Chondrocyte (in vitro differentiated cells): ENCODE results near the gene NTSR2. TPM values are rescaled to one million over a fixed set of nuclear protein-coding genes. Genes with fewer than 3 reads are reported as not detected.

Source experiments
- DNase-seq: peaks from one replicate; pipeline ENCODE4 v3.0.0; 2021; ENCODE audit warnings: mixed read lengths, low spot score
- H3K27ac Mint-ChIP-seq: one replicate; pipeline ENCODE4 v1.8.0; 2021; ENCODE audit warnings: mild to moderate bottlenecking, moderate library complexity, mixed read lengths; ENCODE audit not compliant: unreplicated experiment
- H3K27me3 Mint-ChIP-seq: 2 replicates; pipeline ENCODE4 v1.8.0; 2021; ENCODE audit warnings: low read depth, mixed read lengths
- H3K36me3 Mint-ChIP-seq: 2 replicates; pipeline ENCODE4 v1.8.0; 2021; ENCODE audit warnings: low read depth, mixed read lengths
- H3K4me1 Mint-ChIP-seq: 2 replicates; pipeline ENCODE4 v1.8.0; 2021; ENCODE audit warnings: low read depth, mild to moderate bottlenecking, mixed read lengths
- H3K4me3 Mint-ChIP-seq: one replicate; pipeline ENCODE4 v1.8.0; 2021; ENCODE audit warnings: mild to moderate bottlenecking, moderate library complexity, mixed read lengths; ENCODE audit not compliant: unreplicated experiment
- H3K9me3 Mint-ChIP-seq: 2 replicates; pipeline ENCODE4 v1.8.0; 2021; ENCODE audit warnings: low read depth, mixed read lengths
- CTCF ChIP-seq: fragments of 200-600 bp; sonication (generic); IDR thresholded peaks from 2 replicates; pipeline ENCODE4 v1.5.0; 2021; ENCODE audit warnings: antibody characterized with exemption, mild to moderate bottlenecking, moderate library complexity
- total RNA-seq: library from RNA; stranded (reverse); gene quantifications from 3 replicates; pipeline ENCODE4 v1.2.1, GENCODE V29; 2021

Gene NTSR2
- total RNA-seq, 1 donor from 2014 or later: not detected

GRCh38 chr2:11715987-11716652 lies 46.1 kb upstream of the NTSR2 start:
- peaks cover 10% of the 10 kb centered on the region for H3K4me1 Mint-ChIP-seq
- no peaks in the 10 kb centered on the region for H3K9me3 Mint-ChIP-seq
- H3K27me3 Mint-ChIP-seq: peaks cover 29% of the 10 kb centered on the region
- DNase-seq: no peak
- no peak for TF ChIP-seq CTCF
- H3K36me3 Mint-ChIP-seq: no peaks in the 10 kb centered on the region
- H3K4me3 Mint-ChIP-seq: no peak overlapping the region
- no peak overlapping the region for H3K27ac Mint-ChIP-seq

GRCh38 chr2:11713815-11714214 lies 43.8 kb upstream of the NTSR2 start:
- Mint-ChIP-seq H3K9me3 (no peaks in the 10 kb centered on the region), H3K4me3 (no peak overlapping the region), H3K36me3 (no peaks in the 10 kb centered on the region), H3K4me1 (peaks cover 24% of the 10 kb centered on the region), H3K27me3 (peaks cover 11% of the 10 kb centered on the region), H3K27ac (no peak overlapping the region)
- no peak for TF ChIP-seq CTCF
- no peak for DNase-seq

DNA sequence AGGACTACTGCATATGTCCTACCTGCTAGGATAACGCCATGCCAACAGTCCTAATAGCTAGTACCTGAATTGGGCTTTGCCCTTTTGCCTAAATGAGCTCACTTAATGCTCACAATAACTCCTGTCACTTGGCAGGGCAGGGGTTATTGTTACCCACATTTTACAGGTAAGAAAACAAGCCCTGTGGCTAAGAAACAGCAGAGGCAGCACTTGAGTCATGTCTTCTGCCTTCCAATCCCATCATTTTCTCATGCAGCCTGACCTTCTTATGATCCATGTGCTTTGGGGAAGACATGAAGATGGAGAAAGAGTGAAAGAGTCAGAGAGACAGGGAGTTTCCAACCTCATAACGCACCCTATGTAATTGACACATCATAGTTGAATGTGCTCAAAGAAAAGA lies 42.9 kb upstream of the NTSR2 start:
- no peak for DNase-seq
- Mint-ChIP-seq H3K27ac (no peak overlapping the region), H3K9me3 (no peaks in the 10 kb centered on the region), H3K36me3 (no peaks in the 10 kb centered on the region), H3K4me1 (peaks cover 24% of the 10 kb centered on the region), H3K4me3 (no peak overlapping the region), H3K27me3 (peaks cover 4% of the 10 kb centered on the region)
- TF ChIP-seq CTCF: no peak

DNA sequence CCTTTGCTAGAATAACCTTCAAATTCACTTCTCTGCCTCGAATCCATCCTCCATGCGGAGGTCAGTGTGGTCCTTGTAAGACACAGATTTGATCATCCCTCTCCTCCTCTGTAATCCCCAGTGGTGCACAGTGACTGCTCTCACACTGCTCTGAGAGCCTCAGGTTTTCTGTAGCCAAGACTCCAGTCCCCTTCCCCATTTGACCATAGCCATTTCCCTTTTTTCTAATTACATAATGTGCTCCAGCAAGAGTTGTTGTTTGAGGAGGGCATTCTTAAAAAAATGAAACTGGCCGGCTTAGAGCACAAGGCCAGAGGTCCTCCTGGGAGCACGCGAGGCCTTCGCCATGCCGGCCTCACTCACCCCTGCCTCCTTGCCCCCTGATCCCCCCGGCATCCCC lies 41.8 kb upstream of the NTSR2 start:
- H3K36me3 Mint-ChIP-seq: no peaks in the 10 kb centered on the region
- H3K4me1 Mint-ChIP-seq: peaks cover 23% of the 10 kb centered on the region
- DNase-seq: no peak
- H3K27me3 Mint-ChIP-seq: peaks cover 2% of the 10 kb centered on the region
- no peak for TF ChIP-seq CTCF
- no peak overlapping the region for H3K27ac Mint-ChIP-seq
- no peak overlapping the region for H3K4me3 Mint-ChIP-seq
- no peaks in the 10 kb centered on the region for H3K9me3 Mint-ChIP-seq

- peaks cover 2% of the 10 kb centered on the region for H3K27me3 Mint-ChIP-seq
- H3K4me1 Mint-ChIP-seq: peaks cover 21% of the 10 kb centered on the region
- H3K36me3 Mint-ChIP-seq: no peaks in the 10 kb centered on the region
- no peak overlapping the region for H3K4me3 Mint-ChIP-seq
- no peak for DNase-seq
- H3K27ac Mint-ChIP-seq: no peak overlapping the region
- TF ChIP-seq CTCF: no peak
- H3K9me3 Mint-ChIP-seq: peaks cover under 1% of the 10 kb centered on the region
Measured at GRCh38 chr2:11711354-11711716, 41.3 kb upstream of the NTSR2 start.
